ENCODE data around the gene POU2AF1. TPM values are rescaled to one million over a fixed set of nuclear protein-coding genes. Genes with fewer than 3 reads are reported as not detected.

POU2AF1 gene
- total RNA-seq, 1 donor from 2014 or later = not detected

- TF ChIP-seq, protein P1, sequence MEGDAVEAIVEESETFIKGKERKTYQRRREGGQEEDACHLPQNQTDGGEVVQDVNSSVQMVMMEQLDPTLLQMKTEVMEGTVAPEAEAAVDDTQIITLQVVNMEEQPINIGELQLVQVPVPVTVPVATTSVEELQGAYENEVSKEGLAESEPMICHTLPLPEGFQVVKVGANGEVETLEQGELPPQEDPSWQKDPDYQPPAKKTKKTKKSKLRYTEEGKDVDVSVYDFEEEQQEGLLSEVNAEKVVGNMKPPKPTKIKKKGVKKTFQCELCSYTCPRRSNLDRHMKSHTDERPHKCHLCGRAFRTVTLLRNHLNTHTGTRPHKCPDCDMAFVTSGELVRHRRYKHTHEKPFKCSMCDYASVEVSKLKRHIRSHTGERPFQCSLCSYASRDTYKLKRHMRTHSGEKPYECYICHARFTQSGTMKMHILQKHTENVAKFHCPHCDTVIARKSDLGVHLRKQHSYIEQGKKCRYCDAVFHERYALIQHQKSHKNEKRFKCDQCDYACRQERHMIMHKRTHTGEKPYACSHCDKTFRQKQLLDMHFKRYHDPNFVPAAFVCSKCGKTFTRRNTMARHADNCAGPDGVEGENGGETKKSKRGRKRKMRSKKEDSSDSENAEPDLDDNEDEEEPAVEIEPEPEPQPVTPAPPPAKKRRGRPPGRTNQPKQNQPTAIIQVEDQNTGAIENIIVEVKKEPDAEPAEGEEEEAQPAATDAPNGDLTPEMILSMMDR (conservative IDR thresholded peaks at IDR 0.05) = no peak
- Mint-ChIP-seq H3K27me3 (ENCODE audit: low read depth) (peaks cover 54% of the 10 kb centered on the region), H3K4me3 (no peak overlapping the region)
These were observed 73.2 kb downstream of the POU2AF1 start for GRCh38 chr11:111305876-111306275.

DNA sequence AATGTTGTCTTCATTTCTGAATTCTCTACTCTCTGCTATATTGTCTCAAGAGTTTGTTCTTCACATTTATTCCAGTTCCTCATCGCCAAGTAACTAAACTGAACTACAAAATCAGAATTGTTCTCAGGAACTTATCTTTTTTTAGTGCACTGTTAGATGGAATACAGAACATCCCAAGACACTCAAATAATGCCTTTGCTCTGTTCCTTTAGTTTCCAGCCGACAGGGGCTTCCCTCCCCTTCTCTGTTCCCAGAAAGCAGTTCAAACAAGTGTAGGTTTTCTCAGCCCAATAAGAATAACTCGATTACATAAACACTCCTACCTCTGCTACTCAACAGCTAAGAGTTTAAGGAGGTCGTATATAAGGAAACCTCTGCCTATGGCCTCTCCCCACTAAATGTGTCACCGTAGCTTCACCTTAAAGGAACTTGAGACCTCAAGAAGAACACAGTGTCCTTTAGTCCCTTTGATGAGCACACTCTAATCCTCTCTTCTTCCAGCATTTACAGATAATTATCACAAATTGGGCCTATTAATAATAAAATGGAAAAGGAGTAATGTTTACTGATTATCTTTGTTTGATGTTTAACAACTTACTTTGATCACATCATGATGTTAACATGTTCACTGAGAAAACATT is 73.8 kb downstream of the POU2AF1 start:
- Mint-ChIP-seq H3K4me3 (no peak overlapping the region), H3K27me3 (ENCODE audit: low read depth) (peaks cover 60% of the 10 kb centered on the region), H3K9me3 (no peaks in the 10 kb centered on the region), H3K36me3 (ENCODE audit: low read depth) (no peaks in the 10 kb centered on the region), H3K4me1 (no peaks in the 10 kb centered on the region), H3K27ac (ENCODE audit: unreplicated experiment) (no peak overlapping the region)
- TF ChIP-seq, protein P1 (conservative IDR thresholded peaks at IDR 0.05) = no peak
- DNase-seq (ENCODE audit: low read depth, low spot score) = no peak

More at GRCh38 chr11:111305876-111306275, 73.2 kb downstream of the POU2AF1 start:
- Mint-ChIP-seq H3K4me1 (no peaks in the 10 kb centered on the region), H3K36me3 (ENCODE audit: low read depth) (no peaks in the 10 kb centered on the region), H3K27ac (ENCODE audit: unreplicated experiment) (no peak overlapping the region), H3K9me3 (no peaks in the 10 kb centered on the region)
- DNase-seq (ENCODE audit: low read depth, low spot score) = no peak

DNA sequence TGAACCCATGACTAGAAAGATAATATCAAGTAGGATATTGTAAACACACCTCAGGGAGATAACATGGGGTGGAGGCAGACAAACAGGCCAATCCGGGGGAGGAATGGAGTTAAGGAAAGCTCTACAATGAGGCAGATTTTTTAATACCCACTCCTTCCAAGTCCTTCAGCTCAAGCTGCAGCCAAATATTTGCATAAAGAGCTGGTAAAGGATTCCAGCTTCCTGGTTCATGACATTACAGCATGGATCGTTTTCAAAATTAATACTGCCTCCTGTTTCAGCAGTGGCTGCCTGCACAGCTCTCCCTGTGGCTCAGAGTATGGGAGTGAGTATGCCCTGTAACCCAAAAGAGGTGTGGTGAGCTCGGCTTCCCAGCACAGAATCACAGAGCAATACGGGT is 75.6 kb downstream of the POU2AF1 start:
- no peak for DNase-seq (ENCODE audit: low read depth, low spot score)
- Mint-ChIP-seq H3K27ac (ENCODE audit: unreplicated experiment) (no peak overlapping the region), H3K27me3 (ENCODE audit: low read depth) (peaks cover 72% of the 10 kb centered on the region), H3K36me3 (ENCODE audit: low read depth) (no peaks in the 10 kb centered on the region), H3K9me3 (no peaks in the 10 kb centered on the region), H3K4me1 (no peaks in the 10 kb centered on the region), H3K4me3 (no peak overlapping the region)
- TF ChIP-seq, protein P1 (conservative IDR thresholded peaks at IDR 0.05) = no peak

- no peaks in the 10 kb centered on the region for H3K4me1 Mint-ChIP-seq
- no peak overlapping the region for H3K4me3 Mint-ChIP-seq
- H3K9me3 Mint-ChIP-seq = no peaks in the 10 kb centered on the region
- DNase-seq (ENCODE audit: low read depth, low spot score) = no peak
- H3K36me3 Mint-ChIP-seq (ENCODE audit: low read depth) = no peaks in the 10 kb centered on the region
- TF ChIP-seq, protein P1 (conservative IDR thresholded peaks at IDR 0.05) = no peak
- H3K27ac Mint-ChIP-seq (ENCODE audit: unreplicated experiment) = no peak overlapping the region
- H3K27me3 Mint-ChIP-seq (ENCODE audit: low read depth) = peaks cover 71% of the 10 kb centered on the region
These were observed 76.8 kb downstream of the POU2AF1 start for GRCh38 chr11:111302298-111302697.

Small RNAs within 50 kb of the gene (microRNA-seq; reads per million reads assigned to microRNA genes)
- gene MIR4491 = not detected

Other genes with a start within 250 kb of the POU2AF1 start
- gene POU2AF2, start 133.6 kb downstream of the POU2AF1 start, total RNA-seq = not detected in 2 replicates
- gene POU2AF3, start 80.7 kb downstream of the POU2AF1 start, total RNA-seq = 0.32 and 0.61 TPM in 2 replicates
- not detected in 2 replicates for gene BTG4, start 133.1 kb upstream of the POU2AF1 start, total RNA-seq
- gene HOATZ, start 135.5 kb upstream of the POU2AF1 start, total RNA-seq = not detected in 2 replicates
- gene LAYN, start 161.4 kb upstream of the POU2AF1 start, total RNA-seq = 3.8 and 4.4 TPM in 2 replicates
- 21.8 and 24.7 TPM in 2 replicates for gene SIK2, start 223.2 kb upstream of the POU2AF1 start, total RNA-seq